A549 (cell line): ENCODE results near the gene SLC25A48.

Experiments used
- BHLHE40 ChIP-seq: IDR thresholded peaks from 2 replicates; pipeline ENCODE4 v1.6.1; 2012; ENCODE audit warnings: low read depth, low read length, inconsistent platforms
- KDM1A ChIP-seq: fragments of 200-600 bp; sonication (generic); IDR thresholded peaks from 2 replicates; pipeline ENCODE4 v1.6.1; 2016; ENCODE audit warnings: low read depth, mild to moderate bottlenecking
- POLR2A ChIP-seq: IDR thresholded peaks from 2 replicates; pipeline ENCODE4 v1.6.1; 2012; ENCODE audit warnings: mild to moderate bottlenecking, low read length
- SREBF2 ChIP-seq: fragments of 450-650 bp; IDR thresholded peaks from 2 replicates; pipeline ENCODE4 v1.6.1; 2014; ENCODE audit warnings: mild to moderate bottlenecking, moderate library complexity
- TF ChIP-seq, protein P1 (sequence below): IDR thresholded peaks from 2 replicates; pipeline ENCODE4 v1.6.1; 2012

DNA sequence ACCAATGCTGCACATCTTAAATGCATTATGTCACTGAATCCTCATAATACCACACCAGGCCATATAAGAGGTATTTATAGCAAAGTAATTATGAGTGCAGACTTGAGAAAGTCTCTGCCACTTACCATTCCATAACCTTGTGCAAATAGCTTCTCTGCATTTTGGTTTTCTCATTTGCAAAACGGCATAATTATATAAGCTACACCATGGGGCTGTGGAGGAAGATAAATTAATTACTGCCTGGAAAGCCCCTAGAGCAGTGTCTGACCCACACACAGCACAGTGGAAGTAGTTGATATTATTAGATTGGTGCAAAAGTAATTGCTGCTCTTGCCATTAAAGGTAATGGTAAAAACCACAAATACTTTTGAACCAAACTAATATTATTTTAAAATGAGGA, 70.7 kb downstream of the SLC25A48 start:
- TF ChIP-seq SREBF2 (no peak), BHLHE40 (no peak), POLR2A (no peak), KDM1A (no peak)
- TF ChIP-seq, protein P1, sequence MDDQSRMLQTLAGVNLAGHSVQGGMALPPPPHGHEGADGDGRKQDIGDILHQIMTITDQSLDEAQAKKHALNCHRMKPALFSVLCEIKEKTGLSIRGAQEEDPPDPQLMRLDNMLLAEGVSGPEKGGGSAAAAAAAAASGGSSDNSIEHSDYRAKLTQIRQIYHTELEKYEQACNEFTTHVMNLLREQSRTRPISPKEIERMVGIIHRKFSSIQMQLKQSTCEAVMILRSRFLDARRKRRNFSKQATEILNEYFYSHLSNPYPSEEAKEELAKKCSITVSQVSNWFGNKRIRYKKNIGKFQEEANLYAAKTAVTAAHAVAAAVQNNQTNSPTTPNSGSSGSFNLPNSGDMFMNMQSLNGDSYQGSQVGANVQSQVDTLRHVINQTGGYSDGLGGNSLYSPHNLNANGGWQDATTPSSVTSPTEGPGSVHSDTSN, result no peak
